Measurements from ENCODE around the gene C4orf51.

DNA sequence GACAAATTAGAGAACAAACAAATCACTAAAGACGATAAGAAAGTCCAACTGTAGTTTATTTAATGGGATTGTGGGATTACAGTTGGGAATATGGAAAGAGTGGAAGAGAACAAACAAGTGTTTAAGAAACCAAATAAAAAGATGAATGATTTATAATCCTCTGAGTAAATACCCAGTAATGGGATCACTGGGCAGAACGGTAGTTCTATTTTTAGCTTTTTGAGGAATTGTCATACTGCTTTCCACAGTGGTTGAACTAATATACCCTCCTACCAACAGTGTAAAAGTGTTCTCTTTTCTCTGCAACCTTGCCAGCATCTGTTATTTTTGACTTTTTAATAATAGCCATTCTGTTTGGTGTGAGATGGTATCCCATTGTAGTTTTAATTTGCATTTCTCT is 15.0 kb downstream of the C4orf51 start:
- TF ChIP-seq ZNF207 (IDR thresholded peaks at IDR 0.05; ENCODE audit: borderline replicate concordance) (no peak), ZBTB33 (CRISPR knock-in tag; IDR thresholded peaks at IDR 0.05) (no peak), THYN1 (CRISPR knock-in tag; IDR thresholded peaks at IDR 0.05; ENCODE audit: borderline replicate concordance, low read depth) (no peak), LBX2 (CRISPR knock-in tag; IDR thresholded peaks at IDR 0.05; ENCODE audit: borderline replicate concordance) (no peak), ZNF232 (CRISPR knock-in tag; IDR thresholded peaks at IDR 0.05; ENCODE audit: borderline replicate concordance) (no peak), GTF2F1 (IDR thresholded peaks at IDR 0.05; ENCODE audit: low read length) (no peak), SMC3 (IDR thresholded peaks at IDR 0.05; ENCODE audit: low read length) (no peak), ZBTB38 (CRISPR knock-in tag; IDR thresholded peaks at IDR 0.05) (no peak), ZNF709 (CRISPR knock-in tag; IDR thresholded peaks at IDR 0.05) (no peak), ZNF17 (CRISPR knock-in tag; IDR thresholded peaks at IDR 0.05) (no peak), ZNF329 (CRISPR knock-in tag; IDR thresholded peaks at IDR 0.05; ENCODE audit: low read depth) (no peak), HMGXB4 (CRISPR knock-in tag; IDR thresholded peaks at IDR 0.05; ENCODE audit: borderline replicate concordance in 1 of 2, low read depth in 1 of 2) (no peak)
- TF ChIP-seq, protein P1, sequence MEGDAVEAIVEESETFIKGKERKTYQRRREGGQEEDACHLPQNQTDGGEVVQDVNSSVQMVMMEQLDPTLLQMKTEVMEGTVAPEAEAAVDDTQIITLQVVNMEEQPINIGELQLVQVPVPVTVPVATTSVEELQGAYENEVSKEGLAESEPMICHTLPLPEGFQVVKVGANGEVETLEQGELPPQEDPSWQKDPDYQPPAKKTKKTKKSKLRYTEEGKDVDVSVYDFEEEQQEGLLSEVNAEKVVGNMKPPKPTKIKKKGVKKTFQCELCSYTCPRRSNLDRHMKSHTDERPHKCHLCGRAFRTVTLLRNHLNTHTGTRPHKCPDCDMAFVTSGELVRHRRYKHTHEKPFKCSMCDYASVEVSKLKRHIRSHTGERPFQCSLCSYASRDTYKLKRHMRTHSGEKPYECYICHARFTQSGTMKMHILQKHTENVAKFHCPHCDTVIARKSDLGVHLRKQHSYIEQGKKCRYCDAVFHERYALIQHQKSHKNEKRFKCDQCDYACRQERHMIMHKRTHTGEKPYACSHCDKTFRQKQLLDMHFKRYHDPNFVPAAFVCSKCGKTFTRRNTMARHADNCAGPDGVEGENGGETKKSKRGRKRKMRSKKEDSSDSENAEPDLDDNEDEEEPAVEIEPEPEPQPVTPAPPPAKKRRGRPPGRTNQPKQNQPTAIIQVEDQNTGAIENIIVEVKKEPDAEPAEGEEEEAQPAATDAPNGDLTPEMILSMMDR (CRISPR knock-in tag; IDR thresholded peaks at IDR 0.05) = no peak

Data from HepG2 (cell line).